HPDE6-E6E7 (cell line): ENCODE results near the gene DNAJB14.
"Not testable (repeated sequence)": the region's sequence is repeated elsewhere in the genome, so short reads cannot be mapped to it uniquely, and the experiment has no call there.

Experiments
- DNase-seq: peaks from one replicate; pipeline ENCODE4 v3.0.0; 2011; ENCODE audit warnings: missing footprints; ENCODE audit errors: extremely low spot score

The DNAJB14 gene

DNA sequence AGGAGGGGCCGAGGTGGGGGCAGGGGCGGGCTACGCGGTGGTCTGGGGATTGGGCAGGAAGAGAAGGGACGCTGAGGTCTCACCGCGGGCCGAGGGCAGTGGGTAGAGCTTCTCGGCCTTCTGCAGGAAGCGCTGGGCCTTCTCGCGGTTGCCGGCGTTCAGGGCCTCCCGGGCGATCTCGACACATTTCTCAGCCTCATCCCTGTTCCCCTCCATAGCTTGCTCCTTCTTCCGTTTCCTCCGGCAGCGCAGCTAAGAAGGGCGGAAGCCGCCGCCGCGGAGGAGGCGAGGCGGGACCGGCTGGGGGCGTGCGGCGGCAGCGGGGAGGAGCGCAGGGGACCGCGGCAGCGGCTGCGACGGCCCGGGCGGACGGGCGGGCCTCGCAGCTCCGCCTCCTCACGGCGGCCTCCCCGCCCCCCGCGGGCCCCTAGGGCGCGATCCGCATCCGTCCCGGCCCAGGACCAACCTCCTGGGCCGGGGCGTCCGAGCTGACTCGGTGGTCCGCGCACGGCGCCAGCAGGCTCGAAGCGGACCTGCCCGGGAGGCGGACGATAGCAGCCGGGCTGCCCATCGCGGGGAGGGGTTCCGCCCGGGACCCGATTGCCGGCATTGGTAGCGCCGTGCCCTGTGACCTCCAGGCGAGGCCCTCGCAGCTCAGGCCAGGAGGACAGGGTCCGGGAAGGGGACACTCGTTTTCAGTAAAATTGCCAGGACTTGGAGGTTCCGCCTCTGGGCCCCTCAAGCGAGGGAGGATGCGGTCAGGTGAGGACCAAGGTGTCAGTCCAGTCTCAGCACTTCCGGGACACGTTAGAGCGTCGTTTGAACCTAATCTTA, at the start of gene DNAJB14:
Gene DNAJB14, minus strand, starts transcription at position 263 of the 834 bp plus-strand sequence. Its CDS starts 47 bp downstream, at position 216.
- DNase-seq: peak; percentile 54

DNA sequence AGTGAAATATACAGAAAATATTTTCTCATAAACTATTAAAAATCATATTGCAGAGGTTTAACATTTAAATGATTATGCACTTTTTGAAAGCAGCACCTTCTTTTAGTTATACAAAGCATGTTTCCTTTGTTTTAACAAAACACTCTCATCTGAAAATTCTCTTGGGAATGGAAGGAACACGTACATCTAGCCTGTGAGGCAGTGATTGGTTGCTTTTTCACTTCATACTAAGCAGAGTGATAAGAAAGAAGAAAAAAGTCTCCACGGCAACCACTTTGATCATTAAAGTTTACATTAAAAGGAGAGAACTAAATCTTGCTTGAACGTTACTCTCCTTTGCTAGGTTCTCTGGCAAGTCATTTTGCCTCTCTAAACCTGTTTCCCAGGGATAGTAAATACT, 45.3 kb upstream of the DNAJB14 start:
- no peak for DNase-seq

DNA sequence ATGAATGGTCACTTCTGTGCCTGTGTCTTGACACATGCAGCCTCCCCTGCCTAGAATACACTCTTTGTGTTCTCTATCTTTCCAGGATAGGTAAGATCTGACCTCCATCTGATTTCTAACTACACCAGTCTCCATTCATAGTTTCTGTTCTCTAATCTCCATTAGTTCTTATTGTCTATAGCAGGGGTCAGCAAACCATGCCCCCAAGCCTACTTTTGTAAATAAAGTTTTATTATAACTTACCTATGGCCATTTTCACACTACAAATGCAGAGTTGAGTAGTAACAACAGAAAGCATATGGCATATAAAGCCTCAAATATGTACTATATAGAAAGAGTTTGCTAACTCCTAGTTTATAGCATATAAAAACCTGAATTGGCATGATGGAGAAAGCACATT, 41.3 kb upstream of the DNAJB14 start:
- DNase-seq: no peak

DNA sequence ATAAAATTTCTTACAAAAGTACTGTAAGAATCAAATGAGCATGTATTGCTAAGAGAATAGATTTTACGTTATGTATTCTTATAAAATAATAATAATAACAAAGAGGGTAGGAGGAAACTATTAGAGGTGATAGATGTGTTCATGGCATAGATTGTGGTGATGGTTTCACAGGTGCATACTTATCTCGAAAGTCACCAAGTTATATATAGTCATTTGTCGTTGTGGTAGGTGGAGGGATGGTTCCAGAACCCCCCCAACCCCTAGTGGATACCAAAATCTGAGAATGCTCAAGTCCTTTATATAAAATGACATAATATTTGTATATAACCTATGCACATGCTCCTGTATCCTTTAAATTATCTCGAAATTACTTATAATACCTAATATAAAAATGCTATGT, 40.4 kb upstream of the DNAJB14 start:
- DNase-seq: no peak

- no peak for DNase-seq
Measured at GRCh38 chr4:99983289-99983943, 37.0 kb upstream of the DNAJB14 start.

- DNase-seq: no peak
Measured at GRCh38 chr4:99979872-99980271, 33.5 kb upstream of the DNAJB14 start.

- DNase-seq: no peak
Measured at GRCh38 chr4:99971453-99972111, 25.2 kb upstream of the DNAJB14 start.

- no peak for DNase-seq
Measured at GRCh38 chr4:99968330-99968729, 21.9 kb upstream of the DNAJB14 start.

DNA sequence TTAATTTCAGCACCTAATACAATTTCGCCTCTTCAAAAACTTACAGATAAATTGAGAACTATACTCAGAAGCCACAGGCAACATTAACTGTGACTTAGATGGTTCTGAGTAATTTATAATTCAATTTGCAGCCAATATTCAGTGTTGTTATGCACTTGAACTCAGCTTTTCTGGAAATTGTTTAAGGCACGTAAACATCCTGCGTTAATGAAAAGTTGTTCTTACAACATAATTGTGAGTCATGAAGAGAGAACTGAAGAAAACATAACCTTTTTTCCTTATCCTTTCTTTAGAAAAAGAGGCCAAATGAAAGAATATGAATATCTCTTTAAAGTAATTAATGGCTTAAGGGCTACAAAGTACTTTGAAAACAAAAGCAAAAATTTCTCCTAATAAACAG, 20.3 kb upstream of the DNAJB14 start:
- no peak for DNase-seq

DNA sequence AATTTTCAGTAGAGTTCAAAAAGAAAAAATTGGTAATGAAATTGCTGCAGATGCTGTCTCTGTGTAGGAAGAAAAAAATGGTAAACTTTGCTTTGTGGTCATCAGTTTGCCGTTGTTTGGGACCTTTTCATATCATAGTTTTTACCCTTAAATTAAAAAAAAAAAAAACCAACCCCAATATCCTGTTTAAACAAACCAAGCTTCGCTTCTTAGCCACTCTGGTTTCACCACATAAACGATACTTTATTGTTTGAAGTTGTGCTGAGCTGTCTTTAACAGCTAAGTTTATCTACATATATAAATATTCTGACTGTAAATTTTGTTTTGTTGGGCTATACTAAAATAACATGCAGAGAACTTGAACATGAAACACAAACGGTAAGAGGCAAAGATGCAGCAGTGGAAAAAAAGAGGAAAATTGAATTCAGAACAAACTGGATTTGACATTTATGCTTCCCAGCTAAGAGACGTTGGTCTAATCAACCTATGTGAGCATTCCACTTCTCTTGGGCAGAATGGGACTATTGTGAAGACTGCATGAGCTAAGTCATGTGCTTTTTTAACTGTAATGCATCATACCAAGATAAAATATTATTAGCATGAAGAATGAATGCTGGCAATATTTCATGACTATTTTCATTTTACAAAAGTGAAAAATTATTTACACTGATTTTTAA, 19.4 kb upstream of the DNAJB14 start:
- no peak for DNase-seq

DNA sequence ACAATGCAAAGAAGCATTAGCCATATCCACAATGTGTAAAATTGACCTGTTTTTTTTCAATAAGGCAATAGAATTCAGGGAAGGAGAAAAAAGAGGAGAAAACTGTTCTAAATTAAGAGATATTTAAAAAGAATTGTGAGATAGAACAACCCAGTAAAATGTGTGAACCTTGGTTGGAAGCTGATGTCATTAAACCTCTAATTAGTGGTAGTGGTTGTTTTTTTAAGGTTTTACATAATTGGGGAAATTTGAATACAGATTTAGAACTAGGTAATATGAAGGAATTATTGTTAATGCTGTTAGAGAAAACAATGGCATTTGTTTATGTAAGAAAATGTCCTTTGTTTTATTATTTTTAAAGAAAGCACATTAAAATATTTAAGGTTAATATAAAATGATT, 18.8 kb upstream of the DNAJB14 start:
- DNase-seq: no peak

DNA sequence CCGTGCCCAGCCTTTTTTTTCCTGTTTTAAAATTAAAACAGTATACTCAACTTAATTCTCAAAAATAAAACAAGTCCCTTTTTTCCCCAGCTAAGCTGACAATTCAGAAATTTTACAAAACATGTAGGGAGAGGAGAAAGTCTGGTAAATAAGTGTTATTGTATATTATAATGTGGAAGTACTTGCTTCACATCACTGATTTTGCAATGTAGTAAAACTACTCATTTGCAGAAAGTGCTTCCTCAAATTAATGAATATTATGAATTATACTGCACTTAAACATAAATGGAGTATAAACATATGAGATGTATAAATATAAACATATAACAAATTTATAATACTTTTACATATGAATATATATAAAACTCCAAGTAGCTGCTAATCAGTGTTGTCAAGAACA, 15.3 kb upstream of the DNAJB14 start:
- DNase-seq: no peak

- DNase-seq: no peak
Measured at GRCh38 chr4:99960648-99961047, 14.2 kb upstream of the DNAJB14 start.

- DNase-seq: not testable (repeated sequence)
Measured at GRCh38 chr4:99958207-99958606, 11.8 kb upstream of the DNAJB14 start.

DNA sequence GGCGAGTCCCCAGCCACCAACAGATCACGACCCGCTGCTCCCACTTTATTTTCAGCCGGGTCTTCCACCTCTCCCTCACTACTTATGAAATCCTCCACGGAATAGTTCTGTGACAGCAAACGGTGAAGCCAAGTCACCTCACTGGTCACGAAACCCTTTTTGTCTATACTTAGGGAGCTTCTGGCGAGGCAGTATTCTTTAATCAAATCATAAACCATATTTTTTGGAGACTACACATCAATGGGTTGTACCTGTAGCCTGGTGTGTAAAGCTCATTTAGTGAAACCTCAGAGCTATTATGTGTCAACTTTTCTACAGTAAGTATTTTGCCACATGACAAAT, 4.5 kb upstream of the DNAJB14 start:
- no peak for DNase-seq

GRCh38 chr4:99949999-99950912, 3.8 kb upstream of the DNAJB14 start, which contains the start of gene H2AZ1:
TSS of gene H2AZ1 (minus strand) at chr4:99950275. CDS start at chr4:99950170, 105 bp downstream.
- peak; percentile 92 for DNase-seq

GRCh38 chr4:99949034-99949998, 2.9 kb upstream of the DNAJB14 start:
- peak; percentile 70 for DNase-seq

GRCh38 chr4:99947608-99948007, 1.2 kb upstream of the DNAJB14 start:
- DNase-seq: no peak

GRCh38 chr4:99947190-99947578, 766 bp upstream of the DNAJB14 start:
- no peak for DNase-seq
